SJCRH30 (cell line): ENCODE measurements around the gene VENTX. TPM values are rescaled to one million over a fixed set of nuclear protein-coding genes. Genes with fewer than 3 reads are reported as not detected.
A peak's percentile ranks its signal among the peaks of the same experiment; 100 is the strongest.
"Not testable (repeated sequence)": the region's sequence is repeated elsewhere in the genome, so short reads cannot be mapped to it uniquely, and the experiment has no call there.

Source experiments
- DNase-seq, 2 experiments: peaks; one replicate each; pipeline ENCODE4 v3.0.0-alpha.2; 2015 to 2020
- H3K27ac ChIP-seq: fragments of 250-450 bp; sonication (Bioruptor Pico); 2 replicates; pipeline ENCODE4 v1.5.1; 2020; ENCODE audit warnings: mild to moderate bottlenecking, moderate library complexity
- H3K27me3 ChIP-seq: fragments of 250-450 bp; sonication (Bioruptor Pico); 2 replicates; pipeline ENCODE4 v1.5.1; 2020; ENCODE audit warnings: mild to moderate bottlenecking, moderate library complexity
- H3K36me3 ChIP-seq: fragments of 250-450 bp; sonication (Bioruptor Pico); 2 replicates; pipeline ENCODE4 v1.5.1; 2020; ENCODE audit warnings: mild to moderate bottlenecking, moderate library complexity
- H3K4me1 ChIP-seq: fragments of 250-450 bp; sonication (Bioruptor Pico); 2 replicates; pipeline ENCODE4 v1.5.1; 2020; ENCODE audit warnings: mild to moderate bottlenecking, moderate library complexity
- H3K4me3 ChIP-seq: fragments of 250-450 bp; sonication (Bioruptor Pico); 2 replicates; pipeline ENCODE4 v1.5.1; 2020; ENCODE audit warnings: mild to moderate bottlenecking, moderate library complexity
- H3K9me3 ChIP-seq: fragments of 250-450 bp; sonication (Bioruptor Pico); replicated peaks from 2 replicates; pipeline ENCODE4 v1.5.1; 2020; ENCODE audit warnings: mild to moderate bottlenecking, moderate library complexity
- total RNA-seq: library from RNA; depleted of rRNA; stranded (reverse); fragments of >200 nt; shearing (Covaris generic); gene quantifications from 2 replicates; pipeline ENCODE4 v1.2.3, GENCODE V29; 2014

The VENTX gene
- total RNA-seq, 1 experiment from 2014 or later: 0.26 TPM

DNA sequence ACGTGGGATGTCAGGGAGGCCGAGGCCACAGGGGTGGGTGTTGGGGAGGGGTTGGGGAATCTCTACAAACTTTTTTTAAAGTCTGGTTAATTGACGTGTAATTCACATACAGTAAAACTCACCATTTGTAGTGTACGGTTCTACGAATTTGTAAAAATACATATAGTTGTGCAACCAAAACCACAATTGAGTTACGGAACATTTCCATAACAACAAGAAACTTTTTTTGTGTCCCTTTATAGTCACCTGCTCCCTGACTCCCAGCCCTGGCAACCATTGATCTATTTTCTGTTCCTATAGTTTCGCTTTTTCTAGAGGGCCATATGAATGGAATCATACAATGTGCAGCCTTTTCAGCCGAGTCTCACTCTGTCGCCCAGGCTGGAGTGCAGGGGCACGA is 2.9 kb upstream of the VENTX start:
- not testable (repeated sequence) for H3K27me3 ChIP-seq, H3K27ac ChIP-seq, H3K9me3 ChIP-seq, H3K4me1 ChIP-seq, H3K36me3 ChIP-seq, DNase-seq, H3K4me3 ChIP-seq

DNA sequence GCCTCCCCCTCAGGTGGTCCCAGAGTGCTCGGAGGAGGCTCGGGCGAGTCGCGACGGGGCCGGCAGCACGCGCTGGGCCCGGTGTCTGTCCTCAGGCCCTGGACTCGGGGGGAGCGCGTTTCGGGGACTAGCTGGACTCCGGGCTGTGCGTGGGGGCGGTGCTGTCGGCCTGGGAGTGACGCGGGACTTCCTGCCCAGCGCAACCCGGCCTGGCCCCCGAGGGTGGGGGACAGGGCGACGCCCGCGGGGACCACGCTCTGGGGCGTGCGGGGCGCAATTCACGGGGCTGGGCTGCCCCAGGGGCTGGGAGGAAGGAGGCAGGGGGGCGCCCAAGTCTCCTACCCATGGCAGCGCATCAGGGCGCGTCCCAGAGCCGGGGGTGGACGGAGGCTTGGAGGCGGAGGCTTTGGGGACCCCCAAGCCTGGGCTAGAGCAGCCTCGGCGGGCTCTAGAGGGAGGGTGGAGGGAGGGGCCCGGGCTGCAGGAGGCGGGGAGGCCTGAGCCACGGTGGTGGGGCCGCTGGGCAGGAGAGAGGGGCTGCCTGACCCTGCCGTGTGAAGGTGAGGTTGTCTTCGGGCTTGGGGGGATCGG is 2.3 kb upstream of the VENTX start:
- Histone ChIP-seq H3K27me3 (no peaks in the 10 kb centered on the region), H3K36me3 (no peaks in the 10 kb centered on the region), H3K4me3 (no peak overlapping the region), H3K27ac (no peak overlapping the region), H3K4me1 (no peaks in the 10 kb centered on the region), H3K9me3 (no peaks in the 10 kb centered on the region)
- no peak for DNase-seq

DNA sequence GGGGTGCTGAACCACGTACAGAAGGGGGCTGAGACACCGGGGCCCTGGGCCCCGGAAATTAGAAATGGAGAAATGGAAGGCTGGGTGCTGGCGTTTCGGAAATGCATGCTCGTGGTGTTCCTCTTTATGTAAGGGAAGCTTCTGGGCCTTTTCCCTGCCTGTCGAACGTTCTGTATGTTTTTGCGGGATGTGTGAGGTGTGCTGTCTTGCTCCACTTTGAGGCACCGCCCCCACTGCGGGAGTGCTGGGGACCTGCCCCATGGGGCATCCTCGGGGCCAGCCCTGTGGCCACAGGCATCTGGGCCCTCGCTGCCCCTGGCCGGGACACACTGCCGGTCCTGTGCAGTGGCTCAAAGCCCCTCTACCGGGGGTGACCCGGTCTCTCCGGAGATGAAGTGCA is 1.7 kb upstream of the VENTX start:
- H3K4me1 ChIP-seq: no peaks in the 10 kb centered on the region
- H3K36me3 ChIP-seq: no peaks in the 10 kb centered on the region
- H3K9me3 ChIP-seq: no peaks in the 10 kb centered on the region
- DNase-seq: no peak
- no peak overlapping the region for H3K4me3 ChIP-seq
- no peak overlapping the region for H3K27ac ChIP-seq
- H3K27me3 ChIP-seq: no peaks in the 10 kb centered on the region

- Histone ChIP-seq H3K4me3 (no peak overlapping the region), H3K27ac (no peak overlapping the region), H3K27me3 (no peaks in the 10 kb centered on the region), H3K36me3 (no peaks in the 10 kb centered on the region), H3K9me3 (no peaks in the 10 kb centered on the region), H3K4me1 (no peaks in the 10 kb centered on the region)
- DNase-seq: no peak
Observed at GRCh38 chr10:133236401-133237240, 1.0 kb upstream of the VENTX start.

DNA sequence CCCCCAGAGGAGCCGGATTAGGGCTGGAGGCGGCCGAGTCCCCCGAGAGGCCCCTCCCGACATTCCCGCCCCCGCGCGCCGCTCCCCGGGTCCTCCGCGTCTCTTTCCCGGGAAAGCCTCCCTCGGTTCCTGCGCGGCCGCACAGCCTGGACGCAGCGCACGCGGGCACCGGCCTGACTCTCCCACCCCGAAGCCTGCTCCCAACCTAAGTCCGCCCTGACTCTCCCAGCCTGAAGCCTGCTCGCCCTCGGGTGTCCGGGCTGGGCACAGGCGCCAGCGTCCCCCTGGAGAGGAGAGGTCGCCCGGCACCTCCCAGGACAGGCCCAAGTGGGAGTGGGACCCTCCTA is 441 bp upstream of the VENTX start:
- Histone ChIP-seq H3K4me1 (no peaks in the 10 kb centered on the region), H3K27ac (no peak overlapping the region), H3K36me3 (no peaks in the 10 kb centered on the region), H3K9me3 (no peaks in the 10 kb centered on the region), H3K27me3 (no peaks in the 10 kb centered on the region), H3K4me3 (no peak overlapping the region)
- no peak for DNase-seq

DNA sequence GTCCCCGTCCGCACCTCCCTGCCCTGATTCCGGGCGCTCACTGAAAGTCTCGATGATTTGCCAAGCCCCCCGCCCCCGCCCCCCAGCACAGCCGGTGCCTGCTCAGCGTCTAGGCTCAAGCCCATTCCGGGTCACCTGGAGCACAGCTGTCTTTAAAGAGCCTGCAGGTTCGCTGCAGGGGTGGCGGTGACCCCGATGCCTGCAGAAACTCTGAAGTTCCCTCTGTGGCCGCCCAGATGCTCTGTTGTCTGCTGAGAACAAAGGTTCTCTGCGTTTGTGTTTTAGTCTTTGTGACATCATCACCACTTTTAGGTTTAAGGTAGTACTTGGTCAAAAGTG is 780 bp downstream of the VENTX start:
- Histone ChIP-seq H3K4me3 (no peak overlapping the region; the same call in 1 of the 2 replicates), H3K27me3 (no peaks in the 10 kb centered on the region), H3K4me1 (no peaks in the 10 kb centered on the region), H3K27ac (no peak overlapping the region), H3K36me3 (no peaks in the 10 kb centered on the region), H3K9me3 (no peaks in the 10 kb centered on the region)
- no peak for DNase-seq

- no peak overlapping the region for H3K4me3 ChIP-seq
- no peak for DNase-seq
- H3K36me3 ChIP-seq: no peaks in the 10 kb centered on the region
- no peaks in the 10 kb centered on the region for H3K9me3 ChIP-seq
- no peaks in the 10 kb centered on the region for H3K27me3 ChIP-seq
- no peak overlapping the region for H3K27ac ChIP-seq
- no peaks in the 10 kb centered on the region for H3K4me1 ChIP-seq
Observed at GRCh38 chr10:133239990-133240389, 2.3 kb downstream of the VENTX start.

- H3K9me3 ChIP-seq: no peaks in the 10 kb centered on the region
- H3K36me3 ChIP-seq: no peaks in the 10 kb centered on the region
- no peak overlapping the region for H3K27ac ChIP-seq
- no peak overlapping the region for H3K4me3 ChIP-seq
- H3K27me3 ChIP-seq: no peaks in the 10 kb centered on the region
- no peak for DNase-seq
- no peaks in the 10 kb centered on the region for H3K4me1 ChIP-seq
Observed at GRCh38 chr10:133241501-133242205, 4.0 kb downstream of the VENTX start.

DNA sequence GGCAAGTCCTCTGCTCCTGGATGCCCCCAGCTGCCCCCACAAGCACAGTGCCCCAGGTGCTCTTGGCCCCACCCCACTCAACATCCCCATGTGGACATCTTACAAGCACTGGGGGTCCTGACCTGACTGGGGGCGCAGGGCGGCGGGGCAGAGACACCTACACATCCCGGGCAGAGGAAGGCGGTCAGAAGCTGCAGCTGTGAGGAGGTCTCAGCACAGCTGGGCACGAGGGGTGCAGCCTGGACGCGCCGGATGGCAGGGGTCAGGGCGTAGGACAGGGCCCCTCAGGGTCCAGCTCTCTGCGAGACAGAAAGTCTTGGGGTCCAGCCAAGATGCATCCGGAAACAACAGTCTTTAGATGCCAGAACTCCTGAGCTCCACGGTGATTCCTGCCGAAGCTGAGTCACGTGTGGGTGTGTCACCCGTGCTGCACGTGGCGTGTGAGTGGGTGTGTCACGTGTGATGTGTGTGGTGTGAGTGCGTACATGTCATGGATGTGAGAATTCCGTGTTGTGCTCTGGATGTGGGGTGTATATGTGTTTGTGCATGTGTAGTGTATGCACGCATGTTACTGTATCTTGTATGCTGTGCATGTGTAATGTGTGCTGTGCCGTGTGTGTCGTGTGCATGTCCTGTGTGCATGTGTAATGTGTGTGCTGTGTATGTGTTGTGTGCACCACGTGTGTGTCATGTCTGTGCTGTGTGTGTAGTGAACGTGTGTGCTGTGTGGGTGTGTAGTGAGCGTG is 5.1 kb downstream of the VENTX start:
- DNase-seq: no peak

GRCh38 chr10:133243593-133243992 is 5.9 kb downstream of the VENTX start:
- Histone ChIP-seq H3K27ac (no peak overlapping the region), H3K4me1 (peaks cover 5% of the 10 kb centered on the region; the same call in 1 of the 2 replicates), H3K27me3 (no peaks in the 10 kb centered on the region), H3K4me3 (no peak overlapping the region), H3K9me3 (no peaks in the 10 kb centered on the region), H3K36me3 (no peaks in the 10 kb centered on the region)
- DNase-seq: no peak

More for the DNA sequence above, 5.1 kb downstream of the VENTX start:
- no peaks in the 10 kb centered on the region for H3K4me1 ChIP-seq
- H3K36me3 ChIP-seq: no peaks in the 10 kb centered on the region
- H3K27ac ChIP-seq: no peak overlapping the region
- no peak overlapping the region for H3K4me3 ChIP-seq
- no peaks in the 10 kb centered on the region for H3K9me3 ChIP-seq
- H3K27me3 ChIP-seq: no peaks in the 10 kb centered on the region

- no peaks in the 10 kb centered on the region for H3K27me3 ChIP-seq
Observed at GRCh38 chr10:133245439-133246235, 8.0 kb downstream of the VENTX start.

GRCh38 chr10:133246236-133246626 is 8.6 kb downstream of the VENTX start:
- no peaks in the 10 kb centered on the region for H3K36me3 ChIP-seq
- no peaks in the 10 kb centered on the region for H3K27me3 ChIP-seq
- no peak overlapping the region for H3K4me3 ChIP-seq
- DNase-seq: no peak
- H3K4me1 ChIP-seq: peaks cover 8% of the 10 kb centered on the region; the same call in 1 of the 2 replicates
- no peak overlapping the region for H3K27ac ChIP-seq
- no peaks in the 10 kb centered on the region for H3K9me3 ChIP-seq

More at GRCh38 chr10:133245439-133246235, 8.0 kb downstream of the VENTX start:
- H3K4me1 ChIP-seq: peaks cover 8% of the 10 kb centered on the region; the same call in 1 of the 2 replicates
- DNase-seq: peak; percentile 35 to 50
- H3K27ac ChIP-seq: no peak overlapping the region
- no peaks in the 10 kb centered on the region for H3K36me3 ChIP-seq
- H3K9me3 ChIP-seq: no peaks in the 10 kb centered on the region
- no peak overlapping the region for H3K4me3 ChIP-seq

DNA sequence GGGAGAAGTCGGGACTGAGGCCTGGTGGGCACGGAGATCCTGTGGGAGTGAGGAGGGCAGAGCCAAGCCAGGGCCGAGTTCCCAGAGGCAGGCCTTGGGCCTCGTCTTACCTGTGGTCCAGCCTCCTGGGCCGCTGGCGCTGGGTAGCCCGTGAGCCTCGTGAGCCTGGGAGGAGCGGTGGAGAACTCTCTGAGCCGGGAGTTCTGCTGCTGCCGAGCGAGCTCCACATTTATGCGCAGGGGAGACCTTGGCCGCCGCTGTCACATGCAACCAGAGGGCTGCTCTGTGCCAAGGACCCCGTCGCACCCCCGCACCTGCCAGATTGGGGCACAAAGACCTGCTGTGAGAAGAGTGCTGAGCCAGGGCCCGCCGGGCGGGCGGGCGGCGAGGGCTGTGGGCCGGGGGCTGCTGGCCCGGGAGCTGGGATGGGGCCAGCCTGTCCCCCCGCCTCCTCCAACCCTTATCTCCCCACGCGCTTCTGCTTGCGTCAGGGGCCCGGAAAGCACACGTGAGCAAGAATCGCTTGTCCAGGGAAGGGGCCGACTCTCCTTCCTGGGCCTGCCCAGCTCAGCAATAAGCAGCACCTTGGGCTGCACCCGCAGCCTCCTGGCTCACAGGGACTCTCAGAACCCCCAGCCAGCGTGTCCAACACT is 10.2 kb downstream of the VENTX start:
- Histone ChIP-seq H3K27me3 (no peaks in the 10 kb centered on the region), H3K4me1 (peaks cover 8% of the 10 kb centered on the region; the same call in 1 of the 2 replicates), H3K9me3 (no peaks in the 10 kb centered on the region), H3K27ac (no peak overlapping the region), H3K36me3 (no peaks in the 10 kb centered on the region), H3K4me3 (no peak overlapping the region)
- DNase-seq: no peak

- no peaks in the 10 kb centered on the region for H3K9me3 ChIP-seq
- peak; percentile 35 to 36 for DNase-seq
- no peaks in the 10 kb centered on the region for H3K36me3 ChIP-seq
- no peak overlapping the region for H3K27ac ChIP-seq
- no peak overlapping the region for H3K4me3 ChIP-seq
- peaks cover 8% of the 10 kb centered on the region; the same call in 1 of the 2 replicates for H3K4me1 ChIP-seq
- H3K27me3 ChIP-seq: no peaks in the 10 kb centered on the region
Observed at GRCh38 chr10:133248334-133248715, 10.7 kb downstream of the VENTX start.
